ENCODE results near the gene SRRM3.

The SRRM3 gene

DNA sequence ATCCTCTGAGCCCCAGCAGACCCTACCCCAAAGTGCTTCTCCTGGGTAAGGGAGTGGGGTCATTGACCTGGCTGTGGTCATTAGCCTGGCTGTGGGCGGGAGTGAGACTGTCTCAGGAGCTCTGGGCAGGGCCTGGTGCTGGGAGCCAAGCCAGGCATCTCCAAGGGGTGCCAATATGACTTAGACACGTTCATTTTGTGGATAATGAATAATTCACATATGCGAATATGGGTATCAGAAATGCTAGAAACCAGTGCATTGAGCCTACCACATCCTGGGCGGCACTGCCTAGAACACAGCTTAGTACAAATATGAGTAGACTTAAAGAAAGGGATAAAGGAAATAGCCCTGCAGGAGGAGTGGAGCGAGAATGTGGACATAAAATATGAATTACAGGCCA lies 14.4 kb upstream of the SRRM3 start:
- in situ Hi-C loops (cut with HindIII; ENCODE audit: low sequenced_read_pairs) = no loop called here

DNA sequence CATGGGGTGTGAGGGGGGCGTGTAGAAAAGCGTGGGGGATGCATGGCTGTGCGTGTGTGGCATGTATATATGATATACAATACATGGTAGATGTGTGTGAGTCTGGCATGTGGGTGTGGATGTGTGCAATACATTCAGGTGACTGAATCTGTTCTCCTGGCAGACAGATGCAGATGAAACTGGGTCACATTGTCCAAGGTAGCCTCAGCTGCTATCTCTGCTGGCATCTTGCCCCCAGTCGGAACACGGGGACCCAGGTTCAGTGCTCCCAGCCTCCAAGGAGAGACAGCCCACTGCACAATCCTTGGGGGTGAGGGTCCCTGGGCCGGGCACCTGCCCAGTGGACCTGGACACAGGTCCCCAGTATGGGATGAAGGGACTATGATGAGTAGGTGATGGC lies 12.4 kb upstream of the SRRM3 start:
- in situ Hi-C loops (cut with HindIII; ENCODE audit: low sequenced_read_pairs) = no loop called here

DNA sequence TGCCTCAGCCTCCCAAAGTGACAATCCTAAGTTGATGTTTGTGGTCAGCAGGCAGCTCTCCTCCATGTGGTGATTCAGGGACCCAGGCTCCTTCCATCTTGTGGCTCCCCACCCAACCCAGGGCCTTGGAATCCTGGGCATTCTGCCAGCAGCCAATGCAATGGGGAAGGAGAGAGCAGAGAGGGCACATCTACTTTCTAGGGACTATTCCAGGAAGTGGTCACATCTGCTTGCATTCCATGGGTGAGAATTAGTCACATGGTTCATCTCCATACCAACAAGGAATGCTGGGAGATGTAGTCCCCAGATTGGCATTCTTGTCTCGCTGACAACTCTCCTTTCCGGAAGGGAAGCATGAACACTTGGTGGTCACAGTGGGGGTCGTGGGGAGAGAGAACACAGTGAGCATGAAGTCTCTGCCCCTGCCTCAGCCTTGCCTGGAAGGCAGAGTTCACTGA lies 9.9 kb upstream of the SRRM3 start:
- in situ Hi-C loops (cut with HindIII; ENCODE audit: low sequenced_read_pairs) = no loop called here

- in situ Hi-C loops (cut with HindIII; ENCODE audit: low sequenced_read_pairs) = no loop called here
Measured at GRCh38 chr7:76193466-76193865, 8.2 kb upstream of the SRRM3 start.

DNA sequence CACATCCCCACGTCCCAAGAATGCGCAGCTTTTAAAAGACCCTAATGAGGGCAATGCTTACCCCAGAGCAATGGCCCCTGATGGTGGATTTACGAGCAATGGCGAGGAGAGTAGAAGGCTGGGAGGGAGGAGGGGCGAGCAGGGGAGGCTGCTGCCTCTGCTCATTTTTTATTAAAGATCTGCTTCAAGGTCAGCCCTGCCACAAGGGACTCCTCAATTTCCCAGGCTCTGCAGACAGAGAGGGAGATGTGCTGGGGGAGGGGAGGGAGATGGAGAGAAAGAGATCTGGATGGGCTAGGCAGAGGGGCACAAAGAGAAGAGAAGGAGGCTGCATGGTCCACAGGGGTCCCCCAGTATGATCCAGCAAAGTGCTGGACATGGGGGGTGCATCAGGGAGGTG lies 7.8 kb upstream of the SRRM3 start:
- in situ Hi-C loops (cut with HindIII; ENCODE audit: low sequenced_read_pairs) = no loop called here

GRCh38 chr7:76196786-76197185 lies 4.9 kb upstream of the SRRM3 start:
- in situ Hi-C loops (cut with HindIII; ENCODE audit: low sequenced_read_pairs) = no loop called here

- in situ Hi-C loops (cut with HindIII; ENCODE audit: low sequenced_read_pairs) = no loop called here
Measured at GRCh38 chr7:76198202-76198601, 3.5 kb upstream of the SRRM3 start.

GRCh38 chr7:76202666-76203030 lies 952 bp downstream of the SRRM3 start:
- in situ Hi-C loops (cut with HindIII; ENCODE audit: low sequenced_read_pairs) = loop anchor here (25.0 kb wide), 1 partner anchor 110 kb away; the partner anchor contains the start of gene HSPB1

GRCh38 chr7:76204147-76204546 lies 2.5 kb downstream of the SRRM3 start:
- in situ Hi-C loops (cut with HindIII; ENCODE audit: low sequenced_read_pairs) = loop anchor here (25.0 kb wide), 1 partner anchor 108 kb away; the partner anchor contains the start of gene HSPB1

DNA sequence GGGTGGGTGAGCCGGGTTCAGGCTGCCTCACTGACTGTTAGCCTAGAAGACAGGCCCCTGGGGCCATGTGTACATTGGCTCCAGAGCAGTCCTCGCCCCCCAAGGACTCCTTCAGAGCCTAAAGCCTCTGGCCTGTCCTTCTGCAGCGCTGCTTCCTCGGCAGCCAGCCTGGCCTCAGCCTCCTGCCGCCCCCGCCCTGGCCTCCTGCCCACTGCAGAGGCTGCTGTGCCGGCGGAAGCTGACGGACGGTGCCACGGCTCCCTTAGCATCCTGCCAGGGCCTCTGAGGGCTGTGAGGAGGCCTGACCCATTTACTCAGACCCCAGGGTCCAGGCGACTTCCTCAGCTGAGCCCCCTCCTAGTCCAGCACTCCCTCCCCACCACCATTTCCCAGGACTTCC lies 4.9 kb downstream of the SRRM3 start:
- in situ Hi-C loops (cut with HindIII; ENCODE audit: low sequenced_read_pairs) = loop anchor here (25.0 kb wide), 1 partner anchor 106 kb away; the partner anchor contains the start of gene HSPB1

GRCh38 chr7:76209310-76209709 lies 7.6 kb downstream of the SRRM3 start:
- in situ Hi-C loops (cut with HindIII; ENCODE audit: low sequenced_read_pairs) = loop anchor here (25.0 kb wide), 1 partner anchor 103 kb away; the partner anchor contains the start of gene HSPB1

DNA sequence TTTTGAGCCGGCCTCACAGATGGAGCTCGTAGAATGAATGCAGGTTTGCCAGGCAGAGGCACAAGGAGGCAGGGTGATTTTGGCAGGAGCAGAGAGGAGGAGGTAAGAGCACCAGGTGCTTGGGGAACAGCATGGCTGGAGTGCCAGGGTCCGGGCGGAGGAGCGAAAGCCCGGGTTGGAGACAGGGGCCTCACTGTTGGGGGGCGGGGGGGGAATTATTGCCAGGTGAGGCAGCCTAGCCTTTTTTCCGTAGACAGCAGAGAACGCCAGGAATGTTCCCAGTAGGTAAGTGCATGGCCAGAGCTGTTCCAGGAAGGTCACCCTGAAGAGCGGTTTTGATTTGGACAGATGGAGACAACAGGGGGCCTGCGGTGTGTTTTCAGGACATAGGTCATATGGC lies 9.5 kb downstream of the SRRM3 start:
- in situ Hi-C loops (cut with HindIII; ENCODE audit: low sequenced_read_pairs) = loop anchor here (25.0 kb wide), 1 partner anchor 101 kb away; the partner anchor contains the start of gene HSPB1

DNA sequence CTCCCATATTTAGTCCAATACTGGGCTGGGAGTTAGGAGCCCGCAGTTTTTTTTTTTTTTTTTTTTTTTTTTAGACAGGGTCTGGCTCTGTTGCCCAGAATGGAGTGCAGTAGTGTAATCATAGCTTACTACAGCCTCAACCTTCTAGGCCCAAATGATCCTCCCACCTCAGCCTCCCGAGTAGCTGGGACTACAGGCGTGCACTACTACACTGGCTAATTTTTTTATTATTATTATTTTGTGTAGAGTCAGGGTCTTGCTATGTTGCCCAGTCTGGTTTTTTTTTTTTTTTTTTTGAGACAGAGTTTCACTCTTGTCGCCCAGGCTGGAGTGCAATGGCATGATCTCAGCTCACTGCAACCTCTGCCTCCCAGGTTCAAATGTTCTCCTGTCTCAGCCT lies 13.7 kb downstream of the SRRM3 start:
- in situ Hi-C loops (cut with HindIII; ENCODE audit: low sequenced_read_pairs) = loop anchor here (25.0 kb wide), 1 partner anchor 97 kb away; the partner anchor contains the start of gene HSPB1

DNA sequence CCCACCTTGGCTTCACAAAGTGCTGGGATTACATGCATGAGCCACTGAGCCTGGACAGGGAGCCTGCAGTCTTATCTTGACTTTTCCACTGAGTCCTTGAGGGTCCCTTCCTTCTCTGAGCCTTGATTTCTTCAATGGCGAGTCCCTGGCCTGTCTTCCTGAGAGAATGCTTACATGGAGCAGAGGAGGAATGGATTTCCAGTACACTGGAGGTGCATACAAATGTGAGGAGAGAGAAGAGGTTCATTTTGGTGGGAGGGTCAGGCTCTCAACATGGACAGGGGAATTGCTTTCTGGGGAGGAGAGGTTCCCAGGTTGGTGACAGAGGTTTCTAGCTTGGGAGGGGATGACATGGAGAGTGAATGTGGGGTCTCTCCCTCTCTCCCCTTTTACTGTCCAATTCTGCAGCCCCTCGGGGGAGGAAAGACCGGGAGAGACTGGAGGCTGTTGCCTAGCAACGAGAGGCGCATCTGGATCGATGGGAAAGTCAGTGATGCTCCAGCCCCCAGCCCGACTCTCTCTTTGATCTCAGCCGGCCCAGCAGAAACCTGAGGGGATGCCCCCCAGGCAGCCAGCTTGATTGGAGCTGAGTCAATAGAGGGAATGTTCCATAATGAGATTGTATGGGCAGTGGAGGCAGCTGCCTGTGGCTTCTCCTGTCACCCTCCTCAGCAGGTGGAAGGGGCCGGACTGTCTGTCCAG lies 14.8 kb downstream of the SRRM3 start:
- in situ Hi-C loops (cut with HindIII; ENCODE audit: low sequenced_read_pairs) = loop anchor here (25.0 kb wide), 1 partner anchor 96 kb away; the partner anchor contains the start of gene HSPB1

DNA sequence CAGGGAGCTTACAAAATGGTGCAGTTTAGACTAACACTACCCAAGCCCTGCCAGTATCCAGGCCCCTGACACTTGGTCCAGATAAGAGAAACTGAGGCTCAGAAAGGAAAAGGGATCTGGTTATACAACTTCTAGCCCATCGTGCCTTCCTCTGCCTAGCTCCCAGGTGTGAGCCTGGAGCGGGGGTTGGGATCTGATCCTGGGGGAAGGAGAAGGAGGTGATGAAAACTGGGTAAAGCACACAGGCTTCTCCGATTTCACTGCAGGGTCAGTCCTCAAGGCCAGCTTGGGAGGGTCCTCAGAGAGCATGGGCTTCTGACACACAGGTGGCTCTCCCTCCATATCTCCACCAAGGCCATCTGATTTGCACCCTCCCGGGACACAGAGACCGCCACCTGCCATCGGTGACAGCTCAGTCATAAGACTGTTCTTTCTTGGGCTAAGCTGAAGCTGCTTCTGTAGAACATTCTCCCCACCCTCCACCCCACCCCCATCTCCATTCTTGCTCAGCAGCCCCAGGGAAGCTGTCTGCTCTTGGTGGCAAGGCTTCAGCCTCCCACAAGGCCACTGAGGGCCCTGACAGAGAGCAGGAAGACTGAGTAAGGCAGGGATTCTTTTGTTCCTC lies 16.4 kb downstream of the SRRM3 start:
- in situ Hi-C loops (cut with HindIII; ENCODE audit: low sequenced_read_pairs) = loop anchor here (25.0 kb wide), 1 partner anchor 94 kb away; the partner anchor contains the start of gene HSPB1

DNA sequence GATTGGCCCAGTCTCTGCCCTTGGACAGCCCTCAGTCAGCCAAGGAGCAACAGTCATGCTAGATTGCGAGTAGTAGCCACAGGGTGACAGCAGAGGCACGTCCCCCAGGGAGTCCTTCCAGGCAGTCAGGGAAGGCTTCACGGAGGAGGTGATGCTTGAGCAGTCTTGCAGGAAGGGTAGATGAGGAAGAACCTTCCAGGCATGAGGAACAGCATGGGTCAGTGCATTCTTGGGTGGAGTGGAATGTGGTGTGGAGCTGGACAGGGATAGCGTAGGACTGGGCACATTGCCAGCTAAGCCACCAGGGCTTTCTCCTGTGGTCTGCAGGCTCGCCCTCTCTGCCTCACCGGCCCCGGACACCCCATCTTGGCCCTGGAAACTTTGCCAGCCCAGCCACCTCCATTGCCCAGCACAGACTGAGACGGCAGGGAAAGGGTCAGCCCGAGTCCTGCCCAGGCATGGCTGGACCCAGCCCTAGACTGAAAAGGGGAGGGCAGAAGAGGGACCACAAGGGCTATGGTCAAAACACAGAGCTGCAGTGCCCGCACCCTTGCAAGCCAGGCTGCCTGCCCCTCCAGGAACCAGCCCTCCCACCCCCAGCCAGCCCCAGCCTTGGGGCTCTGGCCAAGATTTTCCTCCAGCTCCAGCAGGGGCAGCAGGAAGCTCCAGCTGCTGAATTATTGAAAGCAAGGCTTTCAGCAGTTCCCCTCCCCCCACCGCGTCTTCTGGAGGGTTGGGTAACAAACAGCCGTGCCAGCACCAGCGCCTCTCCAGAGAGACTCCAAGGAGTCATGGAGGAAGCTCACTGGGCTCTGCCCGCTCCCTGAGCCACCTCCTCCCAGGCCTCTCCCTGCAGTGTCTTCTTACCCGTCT lies 18.7 kb downstream of the SRRM3 start:
- in situ Hi-C loops (cut with HindIII; ENCODE audit: low sequenced_read_pairs) = loop anchor here (25.0 kb wide), 1 partner anchor 92 kb away; the partner anchor contains the start of gene HSPB1

DNA sequence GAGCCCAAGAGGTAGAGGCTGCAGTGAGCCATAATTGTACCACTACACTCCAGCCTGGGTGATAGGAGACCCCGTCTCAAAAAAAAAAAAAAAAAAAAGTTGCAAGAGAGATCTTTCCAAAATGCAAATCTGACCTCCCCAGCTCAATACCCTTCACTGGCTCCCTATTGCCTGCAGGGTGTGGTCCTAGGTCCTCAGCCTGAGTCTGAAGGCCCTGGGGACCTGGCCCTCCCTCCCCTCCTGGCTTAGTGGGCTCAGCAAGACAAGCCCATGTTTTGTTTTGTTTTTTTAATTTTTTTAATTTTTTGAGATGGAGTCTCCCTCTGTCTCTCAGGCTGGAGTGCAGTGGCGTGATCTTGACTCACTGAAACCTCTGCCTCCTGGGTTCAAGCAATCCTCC lies 20.6 kb downstream of the SRRM3 start:
- in situ Hi-C loops (cut with HindIII; ENCODE audit: low sequenced_read_pairs) = loop anchor here (25.0 kb wide), 1 partner anchor 90 kb away; the partner anchor contains the start of gene HSPB1

DNA sequence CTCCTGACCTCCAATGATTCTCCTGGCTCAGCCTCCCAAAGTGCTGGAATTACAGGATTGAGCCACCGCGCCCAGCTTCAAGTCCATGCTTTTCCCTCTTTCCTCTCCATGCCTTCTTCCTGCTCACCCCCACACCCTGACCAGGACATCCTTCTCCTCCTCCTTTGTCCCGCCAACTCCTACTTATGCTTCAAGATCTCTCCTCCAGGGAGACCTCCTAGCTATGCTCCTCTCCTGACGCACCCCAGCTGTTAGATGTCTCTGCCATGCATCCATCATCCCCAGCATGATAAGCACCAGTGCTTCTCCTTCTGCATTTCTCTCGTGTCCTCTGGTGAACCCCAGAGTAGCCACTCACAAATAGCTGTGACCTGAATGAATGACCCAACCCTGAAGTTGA lies 21.1 kb downstream of the SRRM3 start:
- in situ Hi-C loops (cut with HindIII; ENCODE audit: low sequenced_read_pairs) = loop anchor here (25.0 kb wide), 1 partner anchor 89 kb away; the partner anchor contains the start of gene HSPB1

GRCh38 chr7:76223286-76223972 lies 21.7 kb downstream of the SRRM3 start:
- in situ Hi-C loops (cut with HindIII; ENCODE audit: low sequenced_read_pairs) = loop anchor here (25.0 kb wide), 1 partner anchor 89 kb away; the partner anchor contains the start of gene HSPB1

DNA sequence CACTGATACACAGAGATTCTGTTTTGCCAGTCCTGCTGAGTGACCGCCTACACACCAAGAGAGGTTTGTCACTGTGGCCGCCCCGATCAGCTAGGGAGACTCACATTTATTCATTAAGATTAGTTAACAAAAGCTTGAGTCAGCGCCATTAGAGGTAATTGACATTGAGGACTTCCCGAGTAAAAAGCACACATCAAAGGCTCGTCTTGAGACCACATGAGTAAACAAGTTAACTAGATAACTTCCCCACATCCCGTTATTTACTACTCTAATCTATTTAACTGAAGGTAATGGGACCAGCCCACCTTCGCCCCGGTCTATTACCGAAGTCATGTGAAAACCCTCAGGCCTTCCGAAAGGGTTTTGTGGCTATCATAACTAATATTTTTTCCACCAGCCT lies 23.0 kb downstream of the SRRM3 start:
- in situ Hi-C loops (cut with HindIII; ENCODE audit: low sequenced_read_pairs) = loop anchor here (25.0 kb wide), 1 partner anchor 88 kb away; the partner anchor contains the start of gene HSPB1
